HCT116 (cell line): Measurements from ENCODE around the gene LRRC3. TPM values are rescaled to one million over a fixed set of nuclear protein-coding genes. Genes with fewer than 3 reads are reported as not detected.
"Not testable (repeated sequence)": the region's sequence is repeated elsewhere in the genome, so short reads cannot be mapped to it uniquely, and the experiment has no call there.

Experiments used
- ATAC-seq: fragments of 200-7000 bp; cut with Tn5 transposase; 2 replicates; pipeline ENCODE4 v1.9.1; 2020; ENCODE audit warnings: mild to moderate bottlenecking, moderate library complexity
- BruUV-seq: library from RNA; stranded (reverse); fragments of 400-500 nt; replicated peaks from 2 replicates; lab custom pipeline; 2021; lab: Mats Ljungman, UMichigan
- CTCF ChIA-PET: fragments of 300-600 bp; sonication (Branson Sonifier 250); formaldehyde crosslinking; loops from one replicate; lab custom pipeline; 2021; ENCODE audit warnings: antibody characterized with exemption; lab: Charles Lee
- POLR2A ChIA-PET: fragments of 300-600, 350-600 bp; sonication (Branson Sonifier 250); formaldehyde crosslinking; loops from one replicate; lab custom pipeline; 2021; ENCODE audit warnings: antibody characterized with exemption; lab: Charles Lee
- RAD21 ChIA-PET, 2 experiments: fragments of 300-600 bp; sonication (Branson Sonifier 250); formaldehyde crosslinking; loops; one replicate each; lab custom pipeline; 2023; ENCODE audit warnings: low total read pairs in 2 of 2; ENCODE audit not compliant: uncharacterized antibody in 2 of 2, unreplicated experiment in 2 of 2, low non-redundant PET in 1 of 2; lab: Charles Lee
- DNase-seq: peaks from one replicate; pipeline ENCODE4 v3.0.0-alpha.2; 2010; ENCODE audit warnings: low read depth, low spot score
- H2AFZ ChIP-seq: fragments of 200-600 bp; shearing (Covaris generic), sonication (generic); 2 replicates; pipeline ENCODE4 v1.6.1; 2017; ENCODE audit warnings: low read depth, mixed run types, mixed read lengths, antibody characterized with exemption, low read length; ENCODE audit not compliant: poor library complexity, severe bottlenecking
- H3K27ac ChIP-seq: 2 replicates; pipeline ENCODE4 v1.5.1; 2012; ENCODE audit warnings: low read depth, low read length
- H3K27me3 ChIP-seq: fragments of 200-600 bp; sonication (generic); 2 replicates; pipeline ENCODE4 v1.6.1; 2016; ENCODE audit warnings: mixed run types, low read length, mixed read lengths; ENCODE audit not compliant: insufficient read depth
- H3K36me3 ChIP-seq, 2 experiments: fragments of 200-500 bp in 1 of 2; fragments of 200-600 bp in 1 of 2; sonication (Bioruptor generic) in 1 of 2; sonication (generic) in 1 of 2; 2 replicates each; pipeline versions ENCODE4 v1.5.1 to v1.6.1; 2014 to 2016; ENCODE audit warnings: low read length in 2 of 2, inconsistent platforms in 1 of 2, mixed read lengths in 1 of 2, mixed run types in 1 of 2; ENCODE audit not compliant: insufficient read depth in 2 of 2, control insufficient read depth in 1 of 2
- H3K4me1 ChIP-seq, 2 experiments: fragments of 200-600 bp in 1 of 2; sonication (generic) in 1 of 2; 2 replicates each; pipeline versions ENCODE4 v1.5.1 to v1.6.1; 2012 to 2017; ENCODE audit warnings: low read length in 2 of 2, inconsistent platforms in 1 of 2, mild to moderate bottlenecking in 1 of 2, mixed read lengths in 1 of 2, mixed run types in 1 of 2, moderate library complexity in 1 of 2; ENCODE audit not compliant: insufficient read depth in 2 of 2, control insufficient read depth in 1 of 2
- H3K4me2 ChIP-seq: fragments of 200-600 bp; sonication (generic); 2 replicates; pipeline ENCODE4 v1.6.1; 2017; ENCODE audit warnings: mixed run types, low read length, mixed read lengths
- H3K4me3 ChIP-seq, 2 experiments: fragments of 200-600 bp in 1 of 2; sonication (generic) in 1 of 2; replicated peaks in 1 of 2; 2 replicates each; pipeline ENCODE4 v1.5.1; 2011 to 2016; ENCODE audit warnings: low read length in 2 of 2, control low read depth in 1 of 2, low read depth in 1 of 2, mild to moderate bottlenecking in 1 of 2, mixed read lengths in 1 of 2, mixed run types in 1 of 2
- H3K79me2 ChIP-seq: fragments of 200-600 bp; sonication (generic); 2 replicates; pipeline ENCODE4 v1.6.1; 2017; ENCODE audit warnings: mild to moderate bottlenecking, mixed run types, low read length, moderate library complexity, mixed read lengths; ENCODE audit not compliant: insufficient read depth
- H3K9ac ChIP-seq: fragments of 200-600 bp; sonication (generic); 2 replicates; pipeline ENCODE4 v1.6.1; 2016; ENCODE audit warnings: low read length, mixed read lengths
- H3K9me2 ChIP-seq: fragments of 200-600 bp; sonication (generic), shearing (Covaris generic); 2 replicates; pipeline ENCODE4 v1.6.1; 2017; ENCODE audit warnings: mixed run types, mild to moderate bottlenecking, moderate library complexity; ENCODE audit not compliant: insufficient read depth
- H3K9me3 ChIP-seq, 2 experiments: fragments of 200-500 bp in 1 of 2; fragments of 200-600 bp in 1 of 2; sonication (Bioruptor generic) in 1 of 2; sonication (generic) in 1 of 2; 2 replicates each; pipeline ENCODE4 v1.6.1; 2014 to 2017; ENCODE audit warnings: low read length in 2 of 2, mixed read lengths in 2 of 2, inconsistent platforms in 1 of 2, low read depth in 1 of 2, mild to moderate bottlenecking in 1 of 2, mixed run types in 1 of 2, moderate library complexity in 1 of 2; ENCODE audit not compliant: control insufficient read depth in 1 of 2, insufficient read depth in 1 of 2
- H4K20me1 ChIP-seq: fragments of 200-600 bp; sonication (generic), shearing (Covaris generic); 2 replicates; pipeline ENCODE4 v1.6.1; 2017; ENCODE audit warnings: mixed run types, mild to moderate bottlenecking, moderate library complexity; ENCODE audit not compliant: insufficient read depth
- CBX3 ChIP-seq: IDR thresholded peaks from 2 replicates; pipeline ENCODE4 v1.6.1; 2012; ENCODE audit warnings: low read depth
- CEBPB ChIP-seq: IDR thresholded peaks from 2 replicates; pipeline ENCODE4 v1.6.1; 2012; ENCODE audit warnings: low read depth
- CTCF ChIP-seq, 3 experiments: fragments of 200-600 bp in 1 of 3; sonication (generic) in 1 of 3; IDR thresholded peaks in 2 of 3; conservative IDR thresholded peaks in 1 of 3; 2 replicates each; pipeline ENCODE4 v1.5.1; 2012 to 2017; ENCODE audit warnings: low read depth in 2 of 3, low read length in 2 of 3, antibody characterized with exemption in 1 of 3, borderline replicate concordance in 1 of 3, control low read depth in 1 of 3, mild to moderate bottlenecking in 1 of 3, mixed read lengths in 1 of 3, mixed run types in 1 of 3, moderate library complexity in 1 of 3; ENCODE audit not compliant: insufficient read depth in 1 of 3
- JUND ChIP-seq: IDR thresholded peaks from 2 replicates; pipeline ENCODE4 v1.6.1; 2012
- POLR2A ChIP-seq: IDR thresholded peaks from 2 replicates; pipeline ENCODE4 v1.7.0; 2011; ENCODE audit warnings: borderline replicate concordance; ENCODE audit not compliant: insufficient read depth, insufficient read length; ENCODE audit errors: extremely low read depth
- POLR2AphosphoS5 ChIP-seq: IDR thresholded peaks from 2 replicates; pipeline ENCODE4 v1.6.1; 2011; ENCODE audit warnings: mild to moderate bottlenecking, low read depth, low read length, moderate library complexity
- intact Hi-C: fragments of 100-400 bp; cut with micrococcal nuclease; formaldehyde crosslinking; loops from 2 replicates; pipeline ENCODE4 v1.10.0; 2022
- total RNA-seq: library from RNA; stranded (reverse); gene quantifications from one replicate; pipeline ENCODE4 v1.2.1, GENCODE V29; 2021; ENCODE audit not compliant: unreplicated experiment

The LRRC3 gene
- total RNA-seq, 1 experiment from 2014 or later = 7.5 TPM

- Histone ChIP-seq H2AFZ (no peak overlapping the region), H3K9me3 (no peaks in the 10 kb centered on the region), H3K9ac (no peak overlapping the region), H3K9me2 (no peaks in the 10 kb centered on the region), H3K4me3 (no peak overlapping the region), H3K27me3 (peaks cover 5% of the 10 kb centered on the region; the same call in 1 of the 2 replicates), H3K4me2 (no peak overlapping the region), H3K4me1 (no peaks in the 10 kb centered on the region), H3K27ac (no peak overlapping the region), H3K79me2 (no peaks in the 10 kb centered on the region), H4K20me1 (no peaks in the 10 kb centered on the region), H3K36me3 (no peaks in the 10 kb centered on the region)
- RAD21 ChIA-PET = no interaction called here
- BruUV-seq = no TSS peak
- POLR2A ChIA-PET = no interaction called here
- intact Hi-C loops = no loop called here
- ATAC-seq = no peak
- DNase-seq = no peak
- TF ChIP-seq JUND = no peak
- TF ChIP-seq POLR2AphosphoS5 = no peak
- TF ChIP-seq CEBPB = no peak
- TF ChIP-seq CBX3 = no peak
- TF ChIP-seq POLR2A = no peak
- TF ChIP-seq CTCF (IDR thresholded peaks at IDR 0.05 in 2 of 3, conservative IDR thresholded peaks at IDR 0.05 in 1 of 3; ENCODE audit: borderline replicate concordance in 1 of 3, insufficient read depth in 1 of 3, low read depth in 2 of 3, low read length in 2 of 3) = no peak
- CTCF ChIA-PET = interaction anchor here (2.4 kb wide), 1 partner anchor 8 kb away, joined by 7 read pairs; no protein-coding TSS in a partner anchor
Observed at GRCh38 chr21:44502171-44502958, 47.1 kb downstream of the LRRC3 start.

GRCh38 chr21:44503006-44503889 lies 47.9 kb downstream of the LRRC3 start:
- H3K4me2 ChIP-seq, POLR2A ChIA-PET, intact Hi-C loops, H3K9me2 ChIP-seq, H4K20me1 ChIP-seq, H3K9ac ChIP-seq, H3K27ac ChIP-seq, H3K4me3 ChIP-seq, H3K4me1 ChIP-seq, H3K9me3 ChIP-seq, DNase-seq, ATAC-seq, H3K79me2 ChIP-seq, H3K27me3 ChIP-seq, RAD21 ChIA-PET, CTCF ChIA-PET, BruUV-seq, H3K36me3 ChIP-seq, H2AFZ ChIP-seq: not testable (repeated sequence)
